HUES6 (cell line): ENCODE data around the gene FAM180B.
"Not testable (repeated sequence)": the region's sequence is repeated elsewhere in the genome, so short reads cannot be mapped to it uniquely, and the experiment has no call there.

Source experiments
- H3K27ac ChIP-seq: 2 replicates; pipeline ENCODE4 v1.7.0; 2013; ENCODE audit warnings: low read depth, mild to moderate bottlenecking, low read length, inconsistent platforms
- H3K27me3 ChIP-seq: 2 replicates; pipeline ENCODE4 v1.6.1; 2013; ENCODE audit warnings: low read length; ENCODE audit not compliant: control insufficient read depth, insufficient read depth
- H3K36me3 ChIP-seq: 2 replicates; pipeline ENCODE4 v1.6.1; 2013; ENCODE audit warnings: low read length; ENCODE audit not compliant: control insufficient read depth, insufficient read depth
- H3K4me1 ChIP-seq: 2 replicates; pipeline ENCODE4 v1.6.1; 2013; ENCODE audit warnings: low read length; ENCODE audit not compliant: control insufficient read depth, insufficient read depth
- H3K4me3 ChIP-seq: 2 replicates; pipeline ENCODE4 v1.5.1; 2013; ENCODE audit warnings: low read depth, low read length
- H3K9ac ChIP-seq: one replicate; pipeline ENCODE4 v1.6.1; 2013; ENCODE audit warnings: mild to moderate bottlenecking, low read length
- H3K9me3 ChIP-seq: 2 replicates; pipeline ENCODE4 v1.6.1; 2013; ENCODE audit warnings: low read depth, low read length; ENCODE audit not compliant: control insufficient read depth, insufficient read depth

FAM180B gene

DNA sequence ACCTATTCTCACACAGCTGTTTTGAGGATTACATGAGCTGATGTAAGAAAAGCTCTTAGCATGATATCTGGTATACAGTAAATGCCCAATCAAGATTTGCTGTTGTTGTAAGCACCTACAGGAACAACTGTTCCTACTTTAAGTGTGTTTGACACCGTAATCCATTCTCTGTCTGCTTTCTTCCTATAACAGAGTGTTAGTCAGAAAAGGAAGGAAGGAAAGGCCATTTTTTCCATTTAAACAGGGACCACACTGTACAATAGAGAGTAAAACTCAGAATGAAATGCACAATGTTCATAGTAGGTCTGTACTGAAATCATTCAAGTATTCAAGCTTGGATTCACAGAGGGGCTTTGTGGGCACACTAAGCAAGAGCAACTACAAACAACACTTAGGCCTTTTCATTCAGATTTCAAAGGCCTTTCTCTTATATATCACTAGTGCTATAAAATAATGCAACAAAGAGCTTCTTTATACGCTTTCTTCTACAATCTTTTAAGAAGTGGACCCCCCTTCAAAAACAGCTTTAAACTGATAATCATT lies 34.4 kb downstream of the FAM180B start:
- Histone ChIP-seq H3K27me3 (no peaks in the 10 kb centered on the region), H3K27ac (no peak overlapping the region), H3K9ac (no peak overlapping the region), H3K4me3 (no peak overlapping the region), H3K36me3 (peaks cover 83% of the 10 kb centered on the region), H3K4me1 (no peaks in the 10 kb centered on the region), H3K9me3 (no peaks in the 10 kb centered on the region)

DNA sequence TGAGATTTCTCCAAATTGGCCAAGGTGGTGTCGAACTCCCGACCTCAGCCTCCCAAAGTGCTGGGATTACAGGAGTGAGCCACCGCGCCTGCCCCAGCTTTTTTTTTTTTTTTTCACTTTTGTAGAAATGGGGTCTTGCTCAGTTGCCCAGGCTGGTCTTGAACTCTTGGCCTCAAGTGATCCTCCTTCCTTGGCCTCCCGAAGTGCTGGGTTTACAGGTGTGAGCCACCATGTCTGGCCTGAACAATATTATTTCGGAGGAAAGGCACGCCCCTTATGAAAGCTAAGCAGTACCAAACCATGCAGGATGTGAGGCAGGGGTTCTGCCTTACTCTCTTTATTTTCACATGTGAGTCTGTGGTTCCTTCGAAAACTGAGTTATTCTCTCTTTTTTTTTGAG lies 39.8 kb downstream of the FAM180B start:
- Histone ChIP-seq H3K27me3 (no peaks in the 10 kb centered on the region), H3K4me1 (no peaks in the 10 kb centered on the region), H3K36me3 (peaks cover 89% of the 10 kb centered on the region), H3K9ac (no peak overlapping the region), H3K4me3 (no peak overlapping the region), H3K27ac (no peak overlapping the region), H3K9me3 (no peaks in the 10 kb centered on the region)

DNA sequence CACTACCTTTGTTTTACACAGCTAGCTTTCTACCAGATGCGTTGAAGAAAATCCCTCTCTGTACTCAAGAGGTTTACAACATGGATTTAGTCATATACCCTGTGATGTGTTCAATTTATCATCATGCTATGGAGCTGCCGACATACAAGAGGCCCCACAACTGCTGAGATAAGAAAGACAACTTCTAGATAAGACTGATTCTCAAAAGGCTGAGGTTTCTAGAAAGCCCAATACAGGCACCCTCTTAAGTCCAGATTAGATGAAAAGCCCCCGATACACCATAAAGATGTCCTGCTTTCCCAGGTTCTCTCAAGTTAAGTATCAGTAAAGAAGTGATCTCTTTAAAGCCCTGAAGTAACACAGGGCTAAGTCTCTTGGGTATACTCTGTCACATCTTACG lies 41.5 kb downstream of the FAM180B start:
- Histone ChIP-seq H3K4me3 (no peak overlapping the region), H3K27ac (no peak overlapping the region), H3K9me3 (no peaks in the 10 kb centered on the region), H3K27me3 (no peaks in the 10 kb centered on the region), H3K9ac (no peak overlapping the region), H3K4me1 (no peaks in the 10 kb centered on the region), H3K36me3 (peaks cover 84% of the 10 kb centered on the region)

DNA sequence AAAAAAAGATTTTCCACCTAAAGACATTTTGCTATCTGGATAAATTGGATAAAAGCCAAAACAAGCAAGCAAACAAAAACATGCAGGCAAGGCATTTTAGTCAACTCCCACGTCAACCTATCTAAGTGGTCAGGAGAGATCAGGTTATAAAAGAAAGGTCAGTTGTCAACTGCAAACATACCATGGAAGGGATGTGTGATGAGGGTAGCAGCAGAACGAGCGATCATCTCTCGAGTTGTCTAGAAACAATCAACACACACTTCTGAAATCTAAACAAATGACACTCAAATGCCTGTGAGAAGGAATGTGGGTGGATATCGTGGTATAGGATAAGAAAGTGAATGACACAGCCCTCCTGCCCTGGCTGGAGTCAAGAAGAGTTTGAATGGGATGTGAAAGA lies 45.0 kb downstream of the FAM180B start:
- Histone ChIP-seq H3K9ac (no peak overlapping the region), H3K27ac (no peak overlapping the region), H3K27me3 (no peaks in the 10 kb centered on the region), H3K4me1 (no peaks in the 10 kb centered on the region), H3K4me3 (no peak overlapping the region), H3K36me3 (peaks cover 79% of the 10 kb centered on the region), H3K9me3 (no peaks in the 10 kb centered on the region)

DNA sequence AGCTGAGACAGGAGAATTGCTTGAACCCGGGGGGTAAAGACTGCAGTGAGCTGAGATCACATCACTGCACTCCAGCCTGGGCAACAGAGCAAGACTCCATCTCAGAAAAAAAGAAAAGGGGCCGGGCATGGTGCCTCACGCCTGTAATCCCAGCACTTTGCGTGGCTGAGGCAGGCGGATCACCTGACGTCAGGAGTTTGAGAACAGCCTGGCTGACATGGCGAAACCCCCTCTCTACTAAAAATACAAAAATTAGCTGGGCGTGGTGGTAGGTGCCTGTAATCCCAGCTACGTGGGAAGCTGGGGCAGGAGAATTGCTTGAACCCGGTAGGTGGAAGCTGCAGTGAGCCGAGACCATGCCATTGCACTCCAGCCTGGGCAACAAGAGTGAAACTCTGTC lies 49.9 kb downstream of the FAM180B start:
- H3K36me3 ChIP-seq, result peaks cover 62% of the 10 kb centered on the region
- H3K9me3 ChIP-seq, H3K4me1 ChIP-seq, H3K27me3 ChIP-seq, H3K27ac ChIP-seq, H3K4me3 ChIP-seq, H3K9ac ChIP-seq: not testable (repeated sequence)
